RCC 7860 (cell line): ENCODE data around the gene RIN1.
A peak's percentile ranks its signal among the peaks of the same experiment; 100 is the strongest.
"Not testable (repeated sequence)": the region's sequence is repeated elsewhere in the genome, so short reads cannot be mapped to it uniquely, and the experiment has no call there.

Experiments
- DNase-seq: peaks from one replicate; pipeline ENCODE4 v3.0.0-alpha.2; 2015; ENCODE audit warnings: low spot score
- FAIRE-seq: peaks from 2 replicates; lab custom pipeline; 2012; peaks lifted over from hg19 to GRCh38; lab: Jason Lieb, UNC

RIN1 gene

DNA sequence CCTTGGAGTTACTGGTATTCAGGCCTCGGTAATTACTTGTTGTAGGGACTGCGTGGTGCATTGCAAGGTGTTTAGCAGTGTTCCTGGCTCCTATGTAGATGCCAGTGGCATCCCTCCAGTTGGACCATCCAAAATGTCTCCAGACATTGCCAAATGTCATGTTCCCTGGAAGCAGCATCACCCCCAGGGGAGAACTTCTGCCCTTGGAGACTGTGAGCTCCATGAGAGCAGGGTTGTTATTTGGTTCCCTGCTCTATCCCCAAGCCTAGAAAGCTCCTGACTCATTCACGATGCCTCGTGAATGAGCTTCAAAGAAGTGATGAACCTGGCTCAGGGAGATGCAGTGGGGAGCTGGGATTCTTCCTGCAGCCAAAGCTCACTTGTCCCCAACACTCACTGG is 14.6 kb downstream of the RIN1 start:
- FAIRE-seq (no peak), DNase-seq (no peak)

DNA sequence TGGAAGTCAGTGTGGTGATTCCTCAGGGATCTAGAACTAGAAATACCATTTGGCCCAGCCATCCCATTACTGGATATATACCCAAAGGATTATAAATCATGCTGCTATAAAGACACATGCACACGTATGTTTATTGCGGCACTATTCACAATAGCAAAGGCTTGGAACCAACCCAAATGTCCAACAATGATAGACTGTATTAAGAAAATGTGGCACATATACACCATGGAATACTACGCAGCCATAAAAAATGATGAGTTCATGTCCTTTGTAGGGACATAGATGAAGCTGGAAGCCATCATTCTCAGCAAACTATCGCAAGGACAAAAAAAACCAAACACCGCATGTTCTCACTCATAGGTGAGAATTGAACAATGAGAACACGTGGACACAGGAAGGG is 15.5 kb downstream of the RIN1 start:
- DNase-seq, FAIRE-seq: not testable (repeated sequence)

DNA sequence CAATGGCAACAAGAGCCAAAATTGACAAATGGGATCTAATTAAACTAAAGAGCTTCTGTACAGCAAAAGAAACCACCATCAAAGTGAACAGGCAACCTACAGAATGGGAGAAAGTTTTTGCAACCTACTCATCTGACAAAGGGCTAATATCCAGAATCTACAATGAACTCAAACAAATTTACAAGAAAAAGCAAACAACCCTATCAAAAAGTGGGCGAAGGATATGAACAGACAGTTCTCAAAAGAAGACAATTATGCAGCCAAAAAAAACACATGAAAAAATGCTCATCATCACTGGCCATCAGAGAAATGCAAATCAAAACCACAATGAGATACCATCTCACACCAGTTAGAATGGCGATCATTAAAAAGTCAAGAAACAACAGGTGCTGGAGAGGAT is 15.9 kb downstream of the RIN1 start:
- not testable (repeated sequence) for FAIRE-seq, DNase-seq

DNA sequence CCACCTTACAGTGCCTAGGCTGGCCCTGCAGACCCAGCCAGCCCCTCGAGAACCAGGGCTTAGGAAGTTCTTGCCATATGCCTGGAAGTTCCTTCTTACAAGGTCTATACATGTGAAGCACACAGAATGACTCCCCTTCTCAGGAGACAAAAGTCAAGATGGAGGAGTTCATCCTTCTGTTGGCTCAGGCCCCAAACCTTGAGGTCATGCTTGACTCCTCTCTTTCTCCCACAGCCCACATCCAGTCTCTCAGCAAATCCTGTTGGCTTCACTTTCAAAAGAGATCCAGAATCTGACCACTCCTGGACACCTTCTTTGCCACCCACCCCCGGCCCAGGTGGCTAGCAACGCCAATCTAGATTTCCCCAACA is 17.6 kb downstream of the RIN1 start:
- DNase-seq (no peak), FAIRE-seq (no peak)

DNA sequence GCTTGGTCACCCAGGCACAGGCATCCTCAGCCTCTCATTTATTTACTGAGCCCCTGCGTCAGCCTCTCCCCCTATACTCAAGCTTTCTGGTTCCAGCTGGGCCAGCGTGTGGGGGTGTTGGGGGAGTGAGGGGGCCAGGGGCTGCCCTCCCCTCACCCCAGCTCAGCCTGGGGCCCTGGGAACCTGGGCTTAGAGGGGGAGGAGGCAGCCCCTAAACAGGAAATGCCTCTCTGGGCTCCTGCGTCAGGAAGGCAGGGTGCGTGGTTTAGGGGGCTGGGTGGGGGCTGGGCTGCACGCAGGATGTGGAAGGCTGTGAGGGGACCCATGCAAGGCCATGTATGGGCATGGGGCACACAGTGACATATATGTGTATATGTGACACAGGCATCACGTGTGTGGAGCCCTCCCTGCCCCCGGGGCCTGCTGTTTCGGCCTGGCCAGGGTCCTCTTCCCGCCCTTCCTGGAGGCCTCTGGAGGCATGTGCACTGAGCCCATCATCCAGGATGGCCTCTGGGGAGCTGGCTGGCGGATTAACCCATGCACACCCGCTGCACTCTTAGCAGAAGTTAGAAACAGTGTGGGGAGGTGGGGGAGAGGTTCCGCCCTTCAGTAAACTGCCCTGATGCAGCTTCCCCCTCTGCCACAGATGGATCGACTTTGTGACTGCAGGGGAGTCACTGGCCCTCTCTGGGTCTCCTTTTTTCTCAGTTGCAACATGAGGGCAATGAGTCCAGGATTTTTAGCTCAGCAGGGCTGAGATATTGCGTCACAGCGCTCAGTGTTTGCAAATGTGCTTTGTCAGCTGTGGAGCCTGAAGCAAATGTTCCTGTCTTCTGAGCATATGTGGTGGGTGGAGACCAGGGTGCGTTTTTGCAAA is 18.3 kb downstream of the RIN1 start:
- no peak for FAIRE-seq

DNA sequence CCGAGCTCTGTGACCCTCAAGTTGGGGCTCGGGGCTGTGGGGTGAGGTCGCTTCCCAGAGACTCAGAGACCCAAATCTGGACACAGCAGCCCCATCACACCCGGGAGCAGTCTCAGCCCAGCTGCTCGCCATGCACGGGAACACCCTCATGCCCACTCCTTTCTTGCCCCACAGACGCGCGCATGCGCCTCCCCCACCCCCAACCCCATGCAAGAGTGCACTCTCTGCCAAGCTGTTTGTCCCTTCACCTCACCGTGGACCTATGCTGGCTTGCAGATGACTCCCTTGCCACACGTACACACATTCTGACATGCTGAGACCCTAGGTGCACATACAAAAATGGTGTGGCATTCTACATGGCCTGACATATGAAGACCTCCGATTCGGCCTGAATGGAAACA is 18.9 kb downstream of the RIN1 start:
- FAIRE-seq, result no peak

More for the DNA sequence above, 18.3 kb downstream of the RIN1 start:
- no peak for DNase-seq

DNA sequence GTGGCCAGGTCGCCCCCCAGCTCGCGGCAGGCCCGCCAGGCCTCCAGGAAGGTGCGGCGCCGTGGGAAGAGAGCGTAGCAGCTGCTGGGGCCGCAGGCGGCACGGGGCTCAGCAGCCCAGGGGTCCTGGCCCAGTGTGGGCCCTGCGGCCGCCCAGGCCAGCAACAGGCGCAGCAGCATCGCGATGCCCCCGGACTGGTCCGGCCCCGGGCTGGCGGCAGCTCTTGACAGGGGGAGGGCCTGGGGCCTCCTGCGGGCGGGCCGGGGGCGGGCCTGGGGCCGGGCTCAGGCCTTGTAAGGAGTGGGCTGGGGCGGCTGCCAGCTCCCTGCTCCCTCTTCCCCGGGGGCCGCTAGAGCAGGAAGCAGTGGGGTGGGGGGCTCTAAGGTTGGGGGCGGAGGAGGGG is 19.4 kb downstream of the RIN1 start, which contains the start of gene CD248:
TSS of gene CD248 (minus strand) at position 196 of the 403 bp plus-strand sequence. CDS start at position 179, 17 bp downstream.
- FAIRE-seq (no peak), DNase-seq (no peak)

More for the DNA sequence above, 18.9 kb downstream of the RIN1 start:
- DNase-seq, result no peak

DNA sequence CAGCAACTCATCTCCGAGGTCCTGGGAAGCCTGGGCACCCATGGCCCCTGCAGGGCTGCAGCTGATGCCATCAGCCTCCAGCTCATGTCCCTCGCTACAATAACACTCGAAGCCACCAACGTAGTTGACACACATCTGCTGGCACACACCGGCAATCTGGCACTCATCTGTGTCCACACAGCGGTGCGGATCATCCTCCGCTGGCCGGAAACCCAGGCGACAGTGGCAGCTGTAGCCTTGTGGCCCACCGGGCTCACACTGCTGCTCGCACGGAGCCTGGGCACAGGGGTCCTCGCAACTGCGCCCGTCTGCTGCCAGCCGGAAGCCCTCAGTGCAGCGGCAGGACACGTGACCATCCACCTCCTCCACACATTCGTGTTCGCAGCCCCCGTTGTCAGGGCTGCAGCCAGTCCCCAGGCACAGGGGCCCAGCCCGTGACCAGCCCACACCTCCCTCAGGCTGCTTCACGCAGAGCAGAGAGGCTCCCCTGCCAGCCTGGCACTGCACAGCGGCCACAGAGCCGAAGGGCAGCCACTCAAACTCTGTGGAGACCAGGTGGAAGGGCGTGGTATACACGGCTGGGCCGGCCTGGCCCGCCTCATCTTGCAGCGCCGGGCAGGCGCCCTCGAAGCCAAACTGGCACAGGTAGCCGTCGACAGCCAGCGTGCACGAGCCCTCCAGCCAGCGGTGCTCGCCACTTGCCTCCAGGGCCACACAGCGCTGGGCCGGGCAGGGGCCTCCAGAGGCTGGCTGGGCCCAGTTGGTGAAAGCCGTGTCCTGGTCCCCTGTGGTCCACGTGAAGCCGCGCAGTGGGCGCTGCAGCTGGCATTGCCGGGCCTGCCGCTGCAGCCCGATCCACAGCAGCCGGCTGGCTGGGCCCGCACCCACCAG is 20.1 kb downstream of the RIN1 start:
- no peak for DNase-seq

DNA sequence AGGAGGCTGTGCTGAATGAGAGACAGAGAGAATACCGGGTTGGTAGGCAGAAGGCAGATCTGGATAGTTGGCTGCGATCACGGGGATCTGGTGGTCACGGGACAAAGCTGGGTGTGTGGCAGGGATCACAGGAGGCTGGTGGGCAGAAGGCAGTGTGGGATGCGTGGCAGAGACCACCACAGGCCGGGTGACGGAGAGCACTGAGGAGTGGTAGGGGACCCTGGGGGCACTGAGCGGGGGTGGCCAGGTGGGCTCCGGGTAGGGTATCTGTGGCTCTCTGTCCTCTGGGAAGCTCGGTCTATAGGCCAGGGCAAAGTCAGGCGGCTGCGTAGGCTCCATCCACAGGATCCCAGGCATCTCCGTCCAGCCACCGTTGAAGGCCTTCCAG is 20.7 kb downstream of the RIN1 start:
- DNase-seq, result no peak

More for the DNA sequence above, 20.1 kb downstream of the RIN1 start:
- FAIRE-seq, result no peak

DNA sequence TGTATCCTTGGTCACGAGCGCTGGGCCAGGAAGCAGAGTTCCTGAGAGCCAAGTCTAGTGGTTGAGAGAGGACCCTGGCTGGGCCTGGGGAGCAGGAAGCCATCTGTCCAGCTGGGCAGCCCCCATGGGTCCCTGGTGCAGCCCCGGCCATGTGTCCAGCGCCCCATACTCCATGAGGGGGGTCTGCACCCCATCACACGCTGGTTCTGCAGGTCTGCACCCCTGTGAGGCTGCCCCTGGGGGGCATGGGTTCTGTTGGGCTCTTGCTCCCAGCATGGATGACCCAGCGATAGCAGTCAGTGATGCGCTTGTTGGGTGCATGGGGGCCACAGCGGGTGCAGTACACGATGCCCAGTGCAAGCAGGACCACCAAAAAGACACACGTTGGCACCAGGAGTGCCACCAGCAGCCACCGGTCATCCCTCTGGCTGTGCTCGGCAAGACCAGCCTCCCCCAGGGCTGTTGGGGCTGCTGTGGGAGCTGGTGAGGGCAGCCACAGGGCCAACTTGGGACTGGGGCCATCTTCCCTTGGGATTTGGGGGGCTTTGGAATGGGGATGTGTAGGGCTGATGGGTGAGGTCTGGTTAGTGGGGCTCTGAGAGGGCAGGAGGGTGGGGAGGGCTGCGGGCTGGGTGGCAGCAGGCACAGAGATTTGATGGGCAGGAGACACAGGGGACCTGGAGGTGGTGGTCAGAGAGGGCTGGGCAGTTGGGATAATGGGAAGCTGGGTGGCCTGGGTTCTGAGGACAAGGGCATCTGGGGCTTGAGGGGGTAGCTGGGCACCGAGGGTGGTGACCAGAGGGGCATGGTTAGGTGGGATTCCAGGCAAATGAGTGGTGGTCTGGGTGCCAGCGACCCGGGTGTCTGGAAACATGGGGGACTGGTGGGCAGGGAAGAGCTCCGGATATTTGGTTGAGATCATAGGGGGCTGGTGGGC is 21.4 kb downstream of the RIN1 start:
- DNase-seq, result no peak
- FAIRE-seq, result no peak

More for the DNA sequence above, 20.7 kb downstream of the RIN1 start:
- no peak for FAIRE-seq

DNA sequence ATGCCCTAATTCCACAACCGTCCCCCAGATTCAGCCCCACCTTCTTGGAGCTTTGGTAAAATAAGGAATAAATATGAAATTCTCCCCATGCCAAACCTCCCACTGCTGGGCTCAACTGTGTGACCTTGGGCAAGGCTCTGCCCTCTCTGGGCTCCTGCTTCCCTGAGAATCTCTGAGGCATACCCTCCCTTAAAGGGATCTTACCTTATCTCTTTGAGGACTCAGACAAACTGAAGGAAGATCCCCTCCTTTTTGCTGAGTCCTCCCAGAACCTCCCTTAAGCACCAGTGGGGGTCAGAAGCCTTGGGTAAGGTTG is 22.1 kb downstream of the RIN1 start:
- DNase-seq (no peak), FAIRE-seq (no peak)

DNA sequence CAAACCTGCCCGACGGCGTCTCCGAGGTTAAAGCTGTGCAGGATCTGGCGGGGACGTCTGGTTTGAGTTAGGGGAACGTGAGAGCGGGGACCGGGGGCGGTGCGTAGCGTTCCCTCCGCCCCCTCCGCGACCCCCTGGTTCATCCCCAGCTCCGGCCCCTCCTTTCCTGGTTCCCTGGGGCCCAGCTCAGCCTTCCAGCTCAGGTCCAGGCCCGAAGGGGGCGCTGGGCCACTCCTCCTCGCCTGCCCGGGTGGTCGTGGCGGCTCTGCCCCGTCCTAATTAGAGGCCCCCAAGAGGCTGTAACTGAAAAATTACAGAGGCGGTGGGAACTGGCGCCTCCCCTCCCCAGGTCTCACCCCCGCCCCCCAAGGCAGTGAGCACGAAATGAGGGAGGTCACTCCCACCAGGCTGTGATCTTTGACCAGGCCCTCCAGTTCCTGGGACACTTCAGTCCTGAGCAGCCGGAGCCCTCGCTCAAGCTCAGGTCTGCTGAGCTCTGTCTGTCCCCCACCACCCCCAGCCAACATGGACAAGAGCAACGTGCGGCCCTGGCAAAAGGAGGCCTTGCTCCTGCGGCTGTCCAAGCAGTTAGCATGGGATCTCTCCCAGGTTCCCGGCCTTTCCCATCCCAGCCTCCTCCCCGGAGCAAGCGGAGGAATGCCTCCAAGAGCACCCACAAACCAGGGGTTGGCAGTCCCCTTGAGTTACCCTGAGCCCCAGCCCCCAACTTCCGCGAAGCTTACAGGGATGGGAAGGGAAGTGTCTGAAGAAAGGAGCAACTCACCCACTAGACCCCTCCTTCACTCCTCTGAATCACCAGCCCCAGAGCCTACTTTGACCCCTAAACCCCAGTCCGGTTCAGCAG is 22.7 kb downstream of the RIN1 start:
- FAIRE-seq, result no peak

DNA sequence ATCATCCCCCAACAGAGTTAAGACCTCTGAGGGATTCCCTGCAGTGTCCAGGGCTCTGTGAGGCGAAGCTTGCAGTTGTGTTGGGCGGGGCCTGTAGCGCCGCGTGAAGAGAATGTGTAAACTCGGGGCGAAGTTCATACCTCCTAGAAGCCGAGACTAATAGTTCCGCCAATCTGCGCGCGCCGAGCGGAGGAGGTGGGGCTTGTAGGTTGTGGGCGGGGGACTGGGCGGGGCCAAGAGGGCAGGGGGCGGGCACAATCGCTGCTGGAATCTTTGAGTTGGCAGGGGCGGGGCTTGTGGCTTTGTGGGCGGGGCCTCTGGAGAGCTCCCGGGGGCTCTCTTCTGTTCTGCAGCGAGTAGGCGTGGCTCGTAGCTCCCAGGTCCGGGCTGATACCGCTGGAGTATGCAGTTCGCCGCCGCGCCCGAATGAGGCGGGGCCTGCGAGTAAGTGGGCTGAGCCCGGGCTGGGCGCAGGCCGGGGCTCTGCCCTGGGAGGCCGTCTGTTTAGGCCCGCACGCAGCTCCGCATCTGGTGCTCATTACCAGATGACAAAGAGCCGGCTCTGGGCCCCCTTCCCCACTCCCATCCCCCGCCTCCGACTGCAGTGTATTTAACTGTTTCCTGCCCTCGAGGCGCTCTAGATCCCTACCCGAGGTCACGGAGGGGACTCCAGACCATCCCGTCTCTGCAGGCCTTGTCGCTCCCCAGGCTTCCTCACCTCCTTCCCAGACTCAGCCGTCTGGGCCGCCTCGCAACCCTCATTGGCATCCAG is 23.5 kb downstream of the RIN1 start:
- DNase-seq (peak; percentile 94), FAIRE-seq (peak; percentile 66)

More for the DNA sequence above, 22.7 kb downstream of the RIN1 start:
- DNase-seq, result no peak

DNA sequence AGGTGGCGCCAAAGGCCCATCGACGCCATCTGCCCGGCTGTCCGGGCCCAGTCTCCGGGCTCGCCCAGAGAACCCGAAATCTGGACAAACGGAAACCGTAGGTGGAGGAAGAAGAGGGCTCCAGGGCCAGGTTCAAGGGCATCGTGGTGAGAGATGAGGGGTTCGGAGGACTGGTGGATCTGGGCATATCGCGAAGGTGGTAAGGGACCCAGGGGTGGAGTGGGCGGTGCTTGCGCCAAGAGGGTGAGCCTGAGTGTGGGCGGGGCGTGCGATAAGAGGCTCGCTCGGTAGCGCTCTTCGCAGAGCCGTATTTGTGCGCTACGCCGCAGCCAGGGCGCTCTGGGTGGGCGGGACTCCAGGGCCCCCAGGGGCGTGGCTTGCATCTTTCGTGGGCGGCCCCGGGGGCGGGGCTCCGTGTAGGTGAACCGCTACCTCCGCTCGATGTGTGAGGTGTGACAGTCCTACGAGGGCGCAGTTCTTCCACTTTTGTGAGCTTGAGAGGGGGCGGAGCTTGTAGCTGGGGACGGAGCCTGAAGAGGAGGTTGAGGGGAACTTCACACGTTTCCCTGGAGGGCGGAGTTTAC is 24.2 kb downstream of the RIN1 start:
- FAIRE-seq (peak; percentile 28), DNase-seq (peak; percentile 65)

DNA sequence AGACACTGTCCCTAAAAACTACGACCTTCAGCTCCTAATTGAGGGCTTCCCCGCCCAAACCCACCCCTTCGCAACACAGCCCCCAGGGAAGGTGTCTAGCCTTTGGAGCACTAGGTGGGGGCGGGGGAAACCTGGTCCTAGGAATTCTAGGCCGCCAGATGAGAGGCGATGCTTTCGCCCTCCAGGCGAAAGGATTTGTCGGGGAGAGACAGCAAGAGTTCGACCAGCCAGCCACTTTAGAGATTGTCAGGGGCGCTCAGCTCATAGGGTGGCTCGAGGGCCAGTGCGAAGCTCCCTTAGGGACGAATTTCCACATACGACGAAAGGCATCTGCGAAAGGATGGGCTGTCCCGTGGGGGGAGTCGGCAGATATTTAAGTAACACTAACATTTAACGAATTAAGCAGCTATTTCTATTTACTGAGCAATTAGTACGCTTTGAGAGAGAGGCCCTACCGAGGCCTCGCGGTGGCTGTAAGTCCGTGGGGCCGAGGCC is 24.7 kb downstream of the RIN1 start:
- DNase-seq (no peak), FAIRE-seq (no peak)

DNA sequence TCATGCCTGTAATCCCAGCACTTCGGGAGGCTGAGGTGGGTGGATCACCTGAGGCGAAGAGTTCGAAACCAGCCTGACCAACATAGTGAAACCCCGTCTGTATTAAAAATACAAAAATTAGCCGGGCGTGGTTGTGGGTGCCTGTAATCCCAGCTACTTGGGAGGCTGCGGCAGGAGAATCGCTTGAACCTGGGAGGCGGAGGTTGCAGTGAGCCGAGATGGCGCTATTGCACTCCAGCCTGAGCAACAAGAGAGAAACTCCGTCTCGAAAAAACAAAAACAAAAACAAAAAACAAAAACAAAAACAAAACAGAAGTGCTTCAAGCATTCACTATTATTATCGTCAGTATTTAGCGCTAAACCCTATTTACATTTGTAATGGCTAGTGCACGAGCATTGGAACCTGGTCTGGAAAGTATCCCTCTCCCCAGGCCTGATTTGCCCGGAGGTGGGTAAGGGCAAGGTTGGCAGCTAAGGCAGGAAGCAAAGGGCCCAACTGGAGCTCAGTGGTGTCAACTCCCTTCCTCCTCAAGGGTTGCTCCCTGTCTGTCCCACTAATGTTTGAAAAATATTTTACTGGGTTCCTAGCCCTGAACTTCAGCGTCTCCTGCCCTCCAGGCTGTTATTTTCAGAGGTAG is 25.3 kb downstream of the RIN1 start:
- DNase-seq, FAIRE-seq: not testable (repeated sequence)

DNA sequence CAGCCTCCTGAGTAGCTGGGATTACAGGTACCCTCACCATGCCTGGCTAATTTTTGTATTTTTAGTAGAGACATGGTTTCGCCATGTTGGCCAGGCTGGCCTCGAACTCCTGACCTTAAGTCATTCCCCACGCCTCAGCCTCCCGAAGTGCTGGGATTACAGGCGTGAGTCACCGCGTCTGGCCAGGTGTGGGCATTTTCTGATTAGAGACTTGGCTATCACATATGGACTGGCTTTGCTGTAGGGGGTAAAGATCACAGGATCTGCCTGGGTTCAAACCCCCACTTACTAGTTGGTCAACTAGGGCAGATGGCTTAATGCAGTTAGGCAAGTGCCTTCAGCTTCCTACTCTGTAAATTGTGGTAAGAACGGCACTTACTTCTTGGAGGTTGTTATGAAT is 25.9 kb downstream of the RIN1 start:
- FAIRE-seq (no peak), DNase-seq (no peak)

DNA sequence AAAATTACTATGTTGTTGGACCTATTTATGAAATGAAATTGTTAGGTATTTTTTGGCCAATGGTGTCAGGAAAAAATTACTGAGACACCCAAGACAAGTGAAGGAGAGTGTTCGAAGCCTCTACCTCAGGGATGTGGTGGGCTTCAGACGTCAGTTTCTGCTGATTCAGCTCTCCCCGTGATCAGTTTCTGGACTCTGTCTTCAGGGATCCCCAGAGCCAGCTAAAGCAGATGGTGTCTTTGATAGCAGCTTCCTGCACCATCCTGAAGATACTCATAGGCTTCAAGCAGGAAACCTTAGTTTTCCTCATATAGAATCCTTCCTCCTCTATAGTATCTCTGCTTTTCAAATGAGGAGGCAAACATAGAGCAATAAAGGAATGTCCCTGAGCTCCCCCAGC is 26.8 kb downstream of the RIN1 start:
- DNase-seq (no peak), FAIRE-seq (no peak)
